COLO829 (cell line): ENCODE results near the gene BRD9.
A peak's percentile ranks its signal among the peaks of the same experiment; 100 is the strongest.
"Not testable (repeated sequence)": the region's sequence is repeated elsewhere in the genome, so short reads cannot be mapped to it uniquely, and the experiment has no call there.

Source experiments
- DNase-seq: peaks from one replicate; pipeline ENCODE4 v3.0.0; 2012; ENCODE audit warnings: low spot score

Gene BRD9

DNA sequence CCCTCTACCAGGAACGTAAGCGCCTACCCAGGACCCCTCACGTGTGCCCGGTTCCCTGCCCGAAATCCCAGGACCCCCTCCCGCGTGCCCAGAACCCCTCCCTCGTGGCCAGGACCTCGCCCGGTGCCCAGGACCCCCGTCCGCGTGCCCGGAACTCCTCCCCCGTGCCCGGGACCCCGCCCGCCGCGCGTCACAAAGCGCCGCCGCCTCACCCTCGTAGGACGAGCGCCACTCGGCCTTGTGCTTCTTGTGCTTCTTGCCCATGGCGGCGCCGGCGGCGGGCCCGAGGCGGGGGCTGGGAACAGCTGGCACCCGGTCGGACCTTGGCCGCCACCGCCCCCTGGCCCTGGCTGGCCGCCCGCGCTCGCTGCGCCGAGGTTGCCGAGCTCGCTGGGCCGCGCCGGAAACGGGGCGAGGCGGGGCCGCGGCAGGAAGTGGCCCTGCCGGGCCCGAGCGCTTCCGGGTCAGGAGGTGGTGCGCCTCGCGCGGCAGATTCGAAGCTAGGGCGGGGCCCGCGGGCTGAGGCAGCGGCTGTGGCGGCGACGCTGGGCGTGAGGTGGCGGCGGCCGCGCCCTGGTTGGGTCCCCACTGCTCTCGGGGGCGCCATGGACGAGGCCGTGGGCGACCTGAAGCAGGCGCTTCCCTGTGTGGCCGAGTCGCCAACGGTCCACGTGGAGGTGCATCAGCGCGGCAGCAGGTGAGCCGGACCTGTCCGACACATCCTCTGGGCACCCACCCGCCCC is at the start of gene BRD9, which contains the start of gene TRIP13:
TSS of gene BRD9 (minus strand) at position 408 of the 743 bp plus-strand sequence. CDS start at position 264, 144 bp downstream.
TSS of gene TRIP13 (plus strand) at position 491 of the 743 bp plus-strand sequence. CDS start at position 606, 115 bp downstream.
- peak; percentile 68 for DNase-seq

DNA sequence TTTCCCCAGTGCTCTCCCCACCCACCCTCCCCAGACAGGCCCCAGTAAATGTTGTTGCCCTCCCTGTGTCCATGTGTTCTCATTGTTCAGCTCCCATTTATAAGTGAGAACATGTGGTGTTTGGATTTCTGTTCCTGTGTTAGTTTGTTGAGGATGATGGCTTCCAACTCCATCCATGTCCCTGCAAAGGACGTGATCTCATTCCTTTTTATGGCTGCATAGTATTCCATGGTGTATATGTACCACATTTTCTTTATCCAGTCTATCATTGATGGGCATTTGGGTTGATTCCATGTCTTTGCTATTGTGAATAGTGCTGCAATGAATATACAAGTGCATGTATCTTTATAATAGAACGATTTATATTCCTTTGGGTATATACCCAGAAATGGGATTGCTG is 48.1 kb upstream of the BRD9 start:
- not testable (repeated sequence) for DNase-seq

DNA sequence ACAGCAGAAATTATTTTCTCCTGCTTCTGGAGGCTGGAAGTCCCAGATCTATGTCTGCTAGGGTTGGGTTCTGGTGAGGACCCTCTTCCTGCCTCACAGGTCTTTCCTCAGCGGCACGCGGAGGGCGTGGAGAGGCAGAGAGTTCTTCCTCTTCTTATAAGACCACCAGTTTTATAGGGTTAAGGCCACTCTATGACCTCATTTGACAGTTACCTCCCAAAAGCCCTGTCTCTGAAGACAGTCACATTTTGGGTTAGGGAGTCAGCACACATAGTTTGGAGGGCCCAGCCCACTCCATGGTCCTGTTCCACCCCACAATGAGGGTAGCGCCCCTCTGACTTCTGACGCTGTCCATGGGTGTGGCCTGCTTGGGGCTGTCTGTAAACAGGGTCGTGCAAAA is 46.8 kb upstream of the BRD9 start:
- DNase-seq, result no peak

DNA sequence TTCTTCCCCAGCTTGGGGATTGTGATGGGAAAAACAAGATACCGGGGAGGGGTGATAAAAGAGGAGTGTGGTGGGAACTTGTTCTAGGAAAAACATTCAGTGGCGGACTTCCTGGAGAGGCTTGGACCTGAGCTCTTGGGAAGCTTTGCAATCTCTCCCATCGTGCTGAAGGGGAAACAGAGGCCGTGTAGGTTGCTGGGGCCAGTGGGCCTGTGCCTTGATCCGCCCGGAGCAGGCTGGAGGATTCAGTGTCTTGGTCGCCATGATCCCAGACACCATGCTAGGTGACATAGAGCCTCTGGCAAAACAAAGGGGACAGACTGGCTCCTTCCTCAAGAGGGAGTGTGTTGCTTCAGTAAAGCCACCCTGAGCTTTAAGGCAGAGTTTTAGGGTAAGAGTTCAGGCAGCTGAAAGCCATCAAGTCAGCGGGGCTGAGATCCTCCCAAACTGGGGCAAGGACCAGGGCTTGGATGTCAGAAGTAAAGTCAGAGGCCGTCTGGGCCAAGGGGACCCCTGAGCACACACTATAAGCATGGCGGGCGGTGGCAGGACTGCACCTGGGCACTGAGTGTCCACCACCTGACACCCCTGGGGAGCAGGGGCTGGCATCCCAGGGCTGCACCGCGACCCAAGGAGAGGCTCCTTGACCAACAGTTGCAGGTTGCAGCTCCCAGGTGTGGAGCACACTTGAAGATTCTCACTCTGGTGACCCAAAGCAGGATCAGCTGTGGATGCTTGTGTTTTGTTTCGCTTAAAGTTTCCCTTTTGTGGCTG is 44.7 kb upstream of the BRD9 start:
- no peak for DNase-seq

DNA sequence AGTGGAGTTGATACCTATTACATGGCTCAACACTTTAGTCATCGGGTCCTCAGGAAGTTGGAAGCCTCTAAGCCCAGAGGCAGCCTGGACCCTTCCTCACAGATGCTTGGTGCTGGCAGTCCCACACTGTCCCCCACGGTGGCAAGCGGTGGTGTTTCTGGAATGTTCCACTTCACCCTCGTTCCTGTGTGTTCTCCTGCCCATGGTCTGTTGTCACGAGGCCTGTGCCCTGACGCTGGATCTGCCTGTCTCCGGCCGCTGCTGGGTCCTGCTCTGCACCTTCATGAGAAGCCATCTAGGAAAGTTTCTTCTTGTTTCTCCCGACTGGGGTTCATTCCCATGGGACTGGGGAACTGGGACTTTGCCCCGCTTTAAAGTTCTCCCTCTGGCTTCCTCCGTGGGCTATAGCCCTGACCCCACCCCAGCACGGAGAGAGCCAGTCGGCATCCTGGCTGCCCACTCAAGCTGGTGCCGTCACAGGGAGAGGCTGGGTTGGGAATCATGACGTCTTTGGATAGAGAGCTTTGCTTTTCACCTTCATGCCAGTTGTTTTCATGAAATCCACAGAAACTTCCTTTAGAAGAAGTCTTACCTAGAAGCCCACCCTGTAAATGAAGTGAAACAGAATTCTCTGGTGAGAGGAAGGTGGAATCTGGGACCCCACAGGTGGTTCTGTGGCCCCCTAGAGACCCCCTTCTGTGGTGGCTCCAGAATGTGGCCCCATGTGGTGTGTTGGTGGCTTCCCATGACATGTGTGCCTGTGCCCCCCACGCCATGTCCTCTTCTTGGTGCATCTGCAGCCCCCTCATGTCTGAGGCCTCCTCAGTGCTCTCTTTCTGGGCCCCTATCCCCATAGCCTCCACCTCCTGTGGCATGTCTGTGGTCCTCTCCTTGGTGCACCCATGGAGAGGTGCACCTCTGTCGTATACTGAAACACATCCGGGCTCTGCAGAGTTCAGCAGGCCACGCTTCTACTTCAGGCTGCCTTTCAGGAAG is 43.8 kb upstream of the BRD9 start:
- DNase-seq, result no peak

DNA sequence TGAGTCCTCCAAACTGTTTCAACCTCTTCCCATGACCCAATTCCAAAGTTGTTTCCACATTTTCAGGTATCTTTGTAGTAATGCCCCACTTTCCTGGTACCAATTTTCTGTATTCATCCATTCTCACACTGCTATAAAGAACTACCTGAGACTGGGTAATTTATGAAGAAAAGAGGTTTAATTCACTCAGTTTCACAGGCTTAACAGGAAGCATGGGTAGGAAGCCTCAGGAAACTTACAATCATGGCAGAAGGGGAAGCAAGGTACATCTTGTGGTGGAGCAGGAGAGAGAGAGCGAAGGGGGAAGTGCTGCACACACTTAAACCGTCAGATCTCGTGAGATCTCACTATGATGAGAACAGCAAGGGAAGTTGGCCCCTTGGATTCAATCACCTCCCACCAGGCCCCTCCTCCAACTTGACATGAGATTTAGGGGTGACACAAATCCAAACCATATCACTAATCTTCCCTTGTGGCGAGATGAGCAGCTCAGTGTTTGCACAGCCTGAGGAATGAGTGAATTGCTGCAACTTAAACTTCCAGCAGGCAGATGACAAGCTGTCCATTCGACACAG is 43.0 kb upstream of the BRD9 start:
- DNase-seq, result no peak

DNA sequence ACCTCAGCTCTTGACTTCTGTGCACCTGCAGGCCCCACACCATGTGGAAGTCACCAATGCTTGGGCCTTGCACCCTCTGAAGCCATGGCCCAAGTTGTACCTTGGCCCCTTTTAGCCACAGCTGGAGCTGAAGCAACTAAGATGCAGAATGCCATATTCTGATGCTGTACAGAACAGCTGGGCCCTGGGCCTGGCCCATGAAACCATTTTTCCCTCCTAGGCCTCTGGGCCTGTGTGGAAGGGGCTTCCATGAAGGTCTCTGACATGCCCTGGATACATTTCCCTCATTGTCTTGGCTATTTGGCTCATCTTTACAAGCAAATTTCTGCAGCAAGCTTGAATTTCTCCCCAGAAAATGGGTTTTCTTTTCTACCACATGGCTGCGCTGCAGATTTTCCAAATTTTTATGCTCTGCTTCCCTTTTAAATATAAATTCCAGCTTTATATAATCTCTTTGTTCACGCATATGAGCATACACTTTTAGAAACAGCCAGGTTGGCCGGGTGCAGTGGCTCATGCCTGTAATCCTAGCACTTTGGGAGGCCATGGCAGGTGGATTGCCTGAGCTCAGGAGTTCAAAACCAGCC is 41.9 kb upstream of the BRD9 start:
- DNase-seq, result not testable (repeated sequence)

DNA sequence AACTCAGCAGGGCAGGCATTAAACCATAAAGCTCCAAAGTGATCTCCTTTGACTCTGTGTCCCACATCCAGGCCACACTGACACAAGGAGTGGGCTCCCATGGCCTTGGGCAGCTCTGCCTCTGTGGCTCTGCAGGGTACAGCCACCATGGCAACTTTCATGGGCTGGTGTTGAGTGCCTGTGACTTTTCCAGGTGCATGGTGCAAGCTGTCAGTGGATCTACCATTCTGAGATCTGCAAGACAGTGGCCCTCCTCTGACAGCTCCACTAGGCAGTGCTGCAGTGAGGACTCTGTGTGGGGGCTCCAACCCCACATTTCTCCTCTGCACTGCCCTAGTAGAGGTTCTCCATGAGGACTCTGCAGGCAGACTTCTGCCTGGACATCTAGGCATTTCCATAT is 41.4 kb upstream of the BRD9 start:
- not testable (repeated sequence) for DNase-seq

DNA sequence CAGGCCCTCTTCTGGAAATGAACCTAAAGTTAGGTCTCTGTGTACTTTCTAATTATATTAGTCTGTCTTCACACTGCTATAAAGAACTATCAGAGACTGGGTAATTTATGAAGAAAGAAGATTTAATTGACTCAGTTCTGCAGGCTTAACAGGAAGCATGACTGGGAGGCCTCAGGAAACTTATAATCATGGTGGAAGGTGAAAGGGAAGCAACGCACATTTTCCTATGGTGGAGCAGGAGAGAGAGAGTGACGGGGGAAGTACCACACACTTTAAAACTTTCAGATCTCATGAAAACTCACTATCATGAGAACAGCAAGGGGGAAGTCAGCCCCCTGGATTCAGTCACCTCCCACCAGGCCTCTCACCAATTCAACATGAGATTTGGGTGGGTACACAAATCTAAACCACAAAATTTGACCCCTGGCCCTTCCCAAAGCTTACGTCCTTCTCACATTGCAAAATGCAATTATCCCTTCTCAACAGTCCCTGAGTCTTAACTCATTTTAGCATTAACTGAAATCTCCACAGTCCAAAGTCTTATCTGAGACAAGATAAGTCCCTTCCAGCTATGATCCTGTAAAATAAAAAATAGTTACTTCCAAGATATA is 40.8 kb upstream of the BRD9 start:
- DNase-seq, result no peak

DNA sequence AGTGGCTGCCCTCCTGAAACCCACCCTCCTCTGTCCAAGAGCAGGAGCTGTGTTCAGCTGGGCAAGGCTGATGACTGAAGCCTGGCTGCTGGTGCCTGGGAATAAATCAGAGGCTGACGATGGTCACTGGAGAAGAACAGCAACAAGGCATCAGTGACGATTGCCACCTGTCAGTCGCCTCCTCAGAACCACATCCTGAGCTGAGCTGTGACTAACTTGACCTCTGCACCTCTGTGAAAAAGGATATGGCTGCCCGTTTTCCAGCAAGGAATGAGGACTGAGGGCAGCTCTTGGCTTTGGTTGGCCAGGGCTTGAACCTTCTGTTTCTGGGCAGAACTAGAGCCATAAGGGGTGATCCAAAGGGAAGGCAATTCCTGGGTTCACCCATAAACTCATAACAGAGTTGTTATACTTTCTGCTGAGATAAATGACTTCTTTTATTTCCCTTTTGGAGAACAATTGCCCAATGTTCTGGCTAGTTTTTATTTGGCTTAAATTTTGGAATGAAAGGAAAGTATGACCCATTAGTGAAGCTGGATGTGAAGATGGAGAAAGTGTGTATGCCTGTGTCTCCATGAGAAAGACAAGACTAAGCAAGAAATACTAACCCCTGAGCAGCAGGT is 40.1 kb upstream of the BRD9 start:
- DNase-seq, result peak; percentile 35

DNA sequence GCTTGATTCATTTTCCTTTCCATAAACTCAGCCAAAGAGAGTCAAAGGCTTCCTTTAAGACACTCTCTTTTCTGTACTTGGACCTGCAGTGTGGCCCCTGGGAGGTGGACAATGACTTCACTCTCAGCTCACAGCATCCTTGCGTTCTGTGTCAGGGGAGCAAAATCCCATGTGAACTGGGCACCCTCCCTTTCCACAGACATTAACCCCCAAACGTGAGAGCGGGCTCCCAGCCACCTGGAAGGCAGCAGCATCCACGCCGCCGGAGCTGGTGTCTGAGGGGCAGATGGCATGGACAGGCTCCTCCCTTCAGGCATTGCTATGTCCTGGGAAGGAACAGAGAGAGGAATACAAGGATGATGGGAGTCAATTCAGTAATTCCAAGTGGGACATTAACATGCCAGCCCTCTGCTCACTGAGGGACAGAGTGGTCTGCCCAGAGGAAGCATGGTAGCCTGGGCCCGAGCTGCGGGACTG is 39.6 kb upstream of the BRD9 start:
- DNase-seq, result no peak

DNA sequence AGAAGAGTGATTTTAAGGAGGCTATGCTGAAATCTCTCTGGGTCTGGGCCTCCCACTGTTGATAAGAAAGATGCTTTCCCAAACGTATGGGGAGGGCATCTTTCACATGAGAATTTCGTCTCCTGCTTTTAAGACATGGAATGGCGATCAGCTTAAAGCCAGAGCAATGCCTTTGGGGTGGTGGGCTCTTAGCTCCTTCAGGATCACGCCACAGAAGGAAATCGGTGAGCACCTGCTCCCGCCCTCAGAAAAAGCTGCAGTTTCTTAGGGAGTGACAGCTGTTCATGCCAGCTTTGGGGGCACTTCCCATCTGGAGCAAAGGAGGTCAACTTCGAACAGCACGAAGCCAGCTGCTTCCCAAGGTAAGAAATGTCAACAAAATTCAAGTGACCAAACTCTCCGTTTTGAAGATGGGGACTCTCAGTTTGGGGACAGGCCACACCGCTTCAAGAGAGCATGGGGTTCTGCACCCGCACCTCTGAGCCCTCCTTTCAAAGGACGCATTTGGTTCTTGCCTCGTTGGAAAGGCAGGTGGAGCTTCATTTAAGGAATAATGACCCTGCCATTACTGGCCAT is 39.1 kb upstream of the BRD9 start:
- no peak for DNase-seq

DNA sequence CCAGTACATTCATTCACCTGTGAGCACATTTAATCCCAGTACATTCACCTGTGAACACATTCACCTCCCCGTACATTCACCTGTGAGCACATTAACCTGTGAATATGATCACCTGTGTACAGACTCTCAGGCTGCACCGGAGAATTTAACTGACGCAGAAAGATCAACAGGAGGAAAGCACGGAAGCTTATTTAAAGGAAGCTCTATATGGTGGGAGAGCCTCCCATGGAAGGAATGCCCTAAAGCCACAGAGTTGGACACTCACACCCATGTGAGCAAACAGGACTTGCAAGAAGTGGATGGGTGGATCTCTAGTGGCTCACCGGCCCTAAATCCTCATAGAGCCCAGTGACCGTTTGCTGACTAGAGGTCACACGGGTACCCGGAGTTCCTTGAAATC is 38.3 kb upstream of the BRD9 start:
- no peak for DNase-seq

DNA sequence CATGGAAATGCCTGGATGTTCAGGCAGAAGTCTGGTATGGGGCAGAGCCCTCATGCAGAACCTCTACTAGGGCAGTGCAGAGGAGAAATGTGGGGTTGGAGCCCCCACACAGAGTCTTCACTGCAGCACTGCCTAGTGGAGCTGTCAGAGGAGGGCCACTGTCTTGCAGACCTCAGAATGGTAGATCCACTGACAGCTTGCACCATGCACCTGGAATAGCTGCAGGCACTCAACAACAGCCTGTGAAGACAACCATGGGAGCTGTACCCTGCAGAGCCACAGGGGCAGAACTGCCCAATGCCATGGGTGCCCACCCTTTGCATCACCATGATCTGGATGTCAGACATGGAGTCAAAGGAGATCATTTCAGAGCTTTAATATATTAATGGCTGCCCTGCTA is 37.0 kb upstream of the BRD9 start:
- DNase-seq, result no peak

DNA sequence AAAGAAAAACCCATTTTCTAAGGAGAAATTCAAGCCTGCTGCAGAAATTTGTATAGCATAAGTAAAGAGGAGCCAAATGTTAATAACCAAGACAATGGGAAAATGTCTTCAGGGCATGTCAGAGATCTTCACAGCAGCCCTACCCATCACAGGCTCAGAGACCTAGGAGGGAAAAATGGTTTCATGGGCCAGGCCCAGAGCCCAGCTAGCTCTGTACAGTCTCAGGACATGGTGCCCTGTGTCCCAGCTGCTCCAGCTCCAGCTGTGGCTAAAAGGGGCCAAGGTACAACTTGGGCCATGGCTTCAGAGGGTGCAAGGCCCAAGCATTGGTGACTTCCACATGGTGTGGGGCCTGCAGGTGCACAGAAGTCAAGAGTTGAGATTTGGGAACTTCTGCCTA is 36.6 kb upstream of the BRD9 start:
- not testable (repeated sequence) for DNase-seq

DNA sequence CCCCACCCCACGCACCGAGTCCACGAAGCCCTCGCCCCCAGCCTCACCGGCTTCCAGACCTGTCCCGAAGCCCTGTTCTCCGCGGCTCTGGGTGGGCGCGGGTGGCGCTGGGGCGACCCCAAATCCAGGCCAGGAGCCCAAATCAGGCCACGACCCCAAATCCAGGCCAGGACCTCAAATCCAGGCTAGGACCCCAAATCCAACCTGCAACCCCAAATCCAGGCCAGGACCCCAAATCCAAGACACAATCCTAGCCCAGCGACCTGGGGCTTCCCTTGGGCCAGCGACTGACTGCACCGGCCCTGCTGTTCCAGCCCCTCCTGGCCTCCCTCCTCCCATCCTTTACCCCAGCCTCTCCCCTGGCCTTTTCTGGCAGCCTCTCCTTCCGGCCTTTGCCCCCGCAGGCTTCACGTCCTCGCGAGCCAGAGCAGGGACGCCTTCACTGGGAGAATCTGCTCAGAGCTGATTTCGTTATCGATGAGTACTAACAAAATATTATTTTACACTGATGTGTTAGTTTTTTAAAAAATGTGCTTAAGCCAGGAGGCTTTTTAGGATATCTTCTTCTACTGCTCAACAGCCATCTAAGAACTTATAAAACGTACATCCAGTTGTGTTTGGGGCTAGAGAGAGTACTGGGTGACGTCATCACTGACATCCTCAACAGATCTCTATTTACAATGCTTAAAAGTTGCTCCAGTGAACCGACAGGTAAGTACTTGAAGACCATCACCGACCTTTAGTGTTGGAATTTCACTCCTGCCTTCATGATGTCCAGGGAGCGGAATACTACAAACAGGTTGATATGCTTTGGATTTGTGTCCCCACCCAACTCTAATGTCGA is 34.8 kb upstream of the BRD9 start:
- no peak for DNase-seq

DNA sequence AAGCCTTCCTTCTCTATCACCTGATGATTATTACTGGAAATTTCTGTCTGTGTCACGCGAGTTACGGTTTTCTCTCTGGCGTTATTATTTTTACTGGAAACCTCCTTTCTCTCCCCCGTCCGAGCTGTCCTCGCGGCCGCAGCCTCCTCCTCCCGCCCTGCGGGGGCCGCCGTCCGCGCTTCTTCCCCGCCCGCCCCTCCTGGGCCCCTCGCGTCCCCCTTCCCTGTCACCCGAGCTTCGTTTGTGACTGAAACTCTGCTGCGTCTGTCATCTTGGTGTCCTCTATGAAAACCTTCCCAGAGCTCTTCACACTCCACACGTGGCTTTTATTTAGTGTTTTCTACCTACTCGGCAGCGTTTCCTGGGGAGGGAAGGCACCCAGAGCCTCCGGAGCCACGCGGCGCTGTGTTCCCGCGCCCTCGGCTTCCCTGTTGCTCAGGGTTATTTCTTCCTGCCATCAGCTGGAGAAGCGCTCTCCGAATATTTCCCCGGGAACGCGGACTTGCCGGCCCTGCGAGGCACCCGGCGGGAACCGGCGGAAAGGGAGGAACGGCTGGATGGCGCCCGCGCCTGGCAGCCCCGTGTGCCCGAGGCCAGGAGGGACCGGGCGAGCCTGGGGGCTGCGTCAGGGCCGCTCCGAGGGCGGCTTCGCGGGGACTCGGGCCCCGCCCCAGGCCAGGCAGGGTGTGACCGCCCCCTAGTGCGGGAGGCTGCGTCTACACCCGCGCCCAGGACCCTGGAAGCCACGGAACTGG is 34.0 kb upstream of the BRD9 start:
- DNase-seq, result no peak

DNA sequence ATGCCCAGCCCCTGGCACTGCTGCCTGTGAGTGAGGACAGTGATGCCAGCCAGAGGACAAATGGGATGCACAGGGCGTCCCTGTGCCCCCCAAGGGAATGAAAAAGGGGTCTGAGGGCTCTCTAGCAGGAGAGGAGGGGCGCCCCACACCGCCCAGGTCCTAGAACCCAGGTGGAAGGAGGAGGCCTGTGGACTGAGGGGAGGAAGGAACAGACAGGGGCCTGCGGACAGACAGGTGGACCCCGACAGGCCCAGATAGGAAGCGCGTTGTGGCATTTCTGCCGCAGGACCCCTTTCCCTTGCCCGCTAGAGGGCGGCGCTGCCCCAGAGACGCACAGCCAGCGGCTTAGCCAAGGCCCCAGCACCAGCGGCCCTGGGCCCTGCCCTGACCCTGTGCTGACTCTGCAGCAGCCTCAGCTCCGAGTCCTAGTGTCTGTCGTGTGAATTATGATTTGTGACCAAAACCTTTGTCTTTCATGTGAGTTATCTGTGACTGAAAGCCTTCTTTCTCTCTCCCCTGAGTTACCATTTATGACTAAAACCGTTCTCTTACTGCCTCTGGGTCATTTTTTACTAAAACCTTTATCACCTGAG is 30.8 kb upstream of the BRD9 start:
- DNase-seq, result peak; percentile 45
